Esophagus (tissue), 2 donors: ENCODE data around the gene BCAS3. TPM values are rescaled to one million over a fixed set of nuclear protein-coding genes. Genes with fewer than 3 reads are reported as not detected.

ENCODE experiments used
- H3K27ac ChIP-seq, 2 donors: one replicate each; pipeline ENCODE4 v1.5.1; 2013; ENCODE audit warnings: low read depth in 2 of 2, mild to moderate bottlenecking in 2 of 2, inconsistent platforms in 1 of 2, low read length in 1 of 2, moderate library complexity in 1 of 2
- H3K27me3 ChIP-seq, 2 donors: one replicate each; pipeline ENCODE4 v1.6.1; 2013; ENCODE audit warnings: low read length in 2 of 2, control low read depth in 1 of 2, mild to moderate bottlenecking in 1 of 2; ENCODE audit not compliant: insufficient read depth in 2 of 2, control insufficient read depth in 1 of 2
- H3K36me3 ChIP-seq, 2 donors: one replicate each; pipeline ENCODE4 v1.6.1; 2013; ENCODE audit warnings: low read length in 1 of 2; ENCODE audit not compliant: control insufficient read depth in 2 of 2, insufficient read depth in 2 of 2
- H3K4me1 ChIP-seq, 2 donors: one replicate each; pipeline ENCODE4 v1.6.1; 2013; ENCODE audit warnings: low read length in 1 of 2; ENCODE audit not compliant: control insufficient read depth in 2 of 2, insufficient read depth in 2 of 2
- H3K4me3 ChIP-seq, 2 donors: one replicate each; pipeline ENCODE4 v1.5.1; 2013; ENCODE audit warnings: low read length in 2 of 2, mild to moderate bottlenecking in 2 of 2, low read depth in 1 of 2, moderate library complexity in 1 of 2
- H3K9me3 ChIP-seq, 2 donors: one replicate each; pipeline ENCODE4 v1.6.1; 2013; ENCODE audit warnings: mild to moderate bottlenecking in 2 of 2, low read depth in 1 of 2, low read length in 1 of 2, moderate library complexity in 1 of 2; ENCODE audit not compliant: control insufficient read depth in 2 of 2, insufficient read depth in 1 of 2
- WGBS, 2 donors: extraction: QIAGEN DNeasy Blood & Tissue Kit; methylation state at CpG; one replicate each; pipeline ENCODE4 v1.1.7; 2013; 5-methylcytosine and 5-hydroxymethylcytosine counted together
- polyA plus RNA-seq, 2 donors: library from polyadenylated mRNA; stranded (reverse); fragments of 200-250 nt; gene quantifications; one replicate each; pipeline ENCODE4 v1.2.3, GENCODE V29; 2013
- donor health status: healthy with polysubstance abuse.
- donor health status: Bipolar disorder and iron deficiency.

BCAS3 gene
- polyA plus RNA-seq, 2 donors = 4.7 to 6.6 TPM

DNA sequence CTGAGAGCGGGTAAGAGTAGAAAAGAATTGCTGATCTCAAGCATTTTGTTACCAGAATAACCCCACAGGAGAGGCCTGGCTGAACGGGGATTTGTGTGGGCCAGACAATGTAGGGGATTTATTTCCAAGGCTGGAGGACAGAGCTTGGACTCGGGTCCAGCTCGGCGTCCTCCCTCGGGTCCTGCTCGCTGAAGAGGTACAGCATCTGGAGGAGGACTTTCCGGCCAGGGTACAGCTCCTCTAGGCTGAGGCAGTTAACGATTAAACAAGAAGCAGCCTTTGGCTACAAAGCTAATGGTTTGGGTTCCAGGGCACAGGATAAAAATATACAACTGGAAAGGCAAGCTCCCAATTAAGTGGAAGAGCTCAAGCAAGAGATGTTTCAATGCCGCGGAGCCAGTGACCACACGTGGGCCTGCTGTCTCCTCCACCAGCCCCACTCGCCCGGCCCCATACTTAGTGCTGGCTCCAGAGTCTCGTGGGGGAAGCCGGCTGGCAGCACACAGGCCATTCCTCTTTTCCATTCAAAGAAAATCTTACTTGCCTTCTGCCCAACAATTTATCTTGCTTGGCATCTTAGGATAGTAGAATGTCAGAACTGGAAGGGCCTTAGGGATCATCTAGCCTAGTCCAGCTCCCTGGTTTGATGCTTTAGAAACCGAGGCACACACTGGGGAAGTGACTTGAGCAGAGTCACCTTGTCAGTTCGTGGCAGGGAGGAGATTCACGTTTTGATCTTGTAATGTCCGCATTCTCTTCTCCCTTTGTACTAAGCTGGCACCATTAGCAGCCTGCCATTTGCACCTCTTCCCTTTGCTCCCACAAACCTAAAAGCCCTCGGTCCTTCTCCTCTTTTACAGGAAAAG is 636.0 kb downstream of the BCAS3 start:
- WGBS, 2 donors = 74 to 78% methylated on average over 21 of the region's 21 CpGs
- Histone ChIP-seq H3K27me3 (no peaks in the 10 kb centered on the region), H3K4me3 (no peak overlapping the region), H3K9me3 (no peaks in the 10 kb centered on the region), H3K36me3 (no peaks in the 10 kb centered on the region), H3K4me1 (peaks cover 5 to 7% of the 10 kb centered on the region in 2 donors), H3K27ac (peak overlapping the region; percentile 57 to 66)

GRCh38 chr17:61314368-61315078 is 636.9 kb downstream of the BCAS3 start:
- no peaks in the 10 kb centered on the region for H3K9me3 ChIP-seq
- H3K27me3 ChIP-seq = no peaks in the 10 kb centered on the region
- WGBS, 2 donors = 34 to 46% methylated on average over 8 of the region's 8 CpGs
- H3K36me3 ChIP-seq = no peaks in the 10 kb centered on the region
- peaks cover 5 to 7% of the 10 kb centered on the region in 2 donors for H3K4me1 ChIP-seq
- H3K27ac ChIP-seq = peak overlapping the region; percentile 57 to 66
- no peak overlapping the region for H3K4me3 ChIP-seq

DNA sequence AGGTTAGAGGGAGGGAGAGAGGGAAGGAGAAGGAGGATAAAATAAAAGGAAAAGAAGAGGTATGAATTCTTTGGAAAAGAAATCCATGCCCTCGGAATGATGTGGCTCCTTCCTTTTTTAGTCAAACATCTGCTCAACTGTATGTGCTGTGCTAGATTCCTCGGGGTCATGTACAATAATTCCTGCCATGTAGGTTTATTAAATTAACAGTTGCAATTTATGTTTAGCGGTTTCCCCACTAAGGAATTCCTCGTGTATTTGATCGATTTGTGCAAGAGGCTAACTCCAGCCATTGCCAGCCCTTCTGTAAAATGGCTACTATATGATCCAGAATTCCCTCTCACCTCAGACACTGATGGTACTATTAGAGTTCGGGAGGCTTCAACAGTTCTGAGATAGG is 639.0 kb downstream of the BCAS3 start:
- Histone ChIP-seq H3K4me1 (peaks cover 5 to 7% of the 10 kb centered on the region in 2 donors), H3K9me3 (no peaks in the 10 kb centered on the region), H3K4me3 (no peak overlapping the region), H3K27ac (no peak overlapping the region), H3K36me3 (no peaks in the 10 kb centered on the region), H3K27me3 (no peaks in the 10 kb centered on the region)
- 91 to 94% methylated on average over 6 of the region's 6 CpGs for WGBS, 2 donors

- Histone ChIP-seq H3K4me1 (peaks cover 5 to 7% of the 10 kb centered on the region in 2 donors), H3K4me3 (no peak overlapping the region), H3K9me3 (no peaks in the 10 kb centered on the region), H3K36me3 (no peaks in the 10 kb centered on the region), H3K27me3 (no peaks in the 10 kb centered on the region), H3K27ac (no peak overlapping the region)
- 95 to 97% methylated on average over 11 of the region's 11 CpGs for WGBS, 2 donors
Observed at GRCh38 chr17:61317779-61318178, 640.1 kb downstream of the BCAS3 start.

- no peaks in the 10 kb centered on the region for H3K9me3 ChIP-seq
- peaks cover 4 to 7% of the 10 kb centered on the region in 2 donors for H3K4me1 ChIP-seq
- H3K36me3 ChIP-seq = no peaks in the 10 kb centered on the region
- 84% methylated on average over 5 of the region's 5 CpGs for WGBS, 2 donors
- no peak overlapping the region for H3K4me3 ChIP-seq
- H3K27ac ChIP-seq = no peak overlapping the region
- no peaks in the 10 kb centered on the region for H3K27me3 ChIP-seq
Observed at GRCh38 chr17:61318684-61319098, 641.0 kb downstream of the BCAS3 start.

GRCh38 chr17:61321344-61321743 is 643.7 kb downstream of the BCAS3 start:
- no peak overlapping the region for H3K4me3 ChIP-seq
- H3K4me1 ChIP-seq = no peaks in the 10 kb centered on the region
- no peaks in the 10 kb centered on the region for H3K36me3 ChIP-seq
- H3K27me3 ChIP-seq = no peaks in the 10 kb centered on the region
- no peak overlapping the region for H3K27ac ChIP-seq
- 85 to 93% methylated on average over 6 of the region's 6 CpGs for WGBS, 2 donors
- no peaks in the 10 kb centered on the region for H3K9me3 ChIP-seq

DNA sequence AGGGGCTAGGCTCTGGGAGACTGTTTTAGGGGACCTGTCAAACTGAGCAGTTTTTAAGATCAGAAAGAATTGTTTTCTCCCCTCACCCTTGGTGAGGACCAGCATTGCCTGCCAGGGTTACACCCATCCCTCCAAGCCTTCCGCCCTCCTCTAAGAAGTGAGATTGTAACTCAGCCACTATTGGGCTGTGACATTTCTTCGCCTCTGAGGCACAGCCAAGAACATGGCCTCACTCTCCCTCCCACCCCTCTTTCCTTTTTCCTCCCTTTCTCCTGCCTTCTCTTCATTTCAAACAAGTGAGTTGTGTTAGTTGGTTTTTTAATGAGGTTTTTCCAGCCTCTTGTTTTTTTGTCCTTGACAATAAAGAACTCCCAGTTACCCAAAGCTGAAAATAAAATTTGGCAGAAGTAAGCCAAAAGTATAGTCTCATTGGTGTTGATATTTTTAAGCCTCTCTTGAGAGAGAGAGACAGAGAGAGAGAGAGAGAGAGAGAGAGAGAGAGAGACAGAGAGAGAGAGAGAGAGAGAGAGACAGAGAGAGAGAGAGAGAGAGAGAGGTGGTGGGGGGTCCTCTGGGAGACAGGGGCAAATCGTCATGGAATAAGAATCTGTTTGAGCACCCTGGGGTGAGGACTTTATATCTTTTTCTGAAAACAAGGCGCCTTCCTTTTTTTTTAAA is 644.8 kb downstream of the BCAS3 start:
- 76 to 78% methylated on average over 4 of the region's 4 CpGs for WGBS, 2 donors
- Histone ChIP-seq H3K9me3 (no peaks in the 10 kb centered on the region), H3K27me3 (no peaks in the 10 kb centered on the region), H3K27ac (no peak overlapping the region), H3K36me3 (no peaks in the 10 kb centered on the region), H3K4me3 (no peak overlapping the region), H3K4me1 (no peaks in the 10 kb centered on the region)

DNA sequence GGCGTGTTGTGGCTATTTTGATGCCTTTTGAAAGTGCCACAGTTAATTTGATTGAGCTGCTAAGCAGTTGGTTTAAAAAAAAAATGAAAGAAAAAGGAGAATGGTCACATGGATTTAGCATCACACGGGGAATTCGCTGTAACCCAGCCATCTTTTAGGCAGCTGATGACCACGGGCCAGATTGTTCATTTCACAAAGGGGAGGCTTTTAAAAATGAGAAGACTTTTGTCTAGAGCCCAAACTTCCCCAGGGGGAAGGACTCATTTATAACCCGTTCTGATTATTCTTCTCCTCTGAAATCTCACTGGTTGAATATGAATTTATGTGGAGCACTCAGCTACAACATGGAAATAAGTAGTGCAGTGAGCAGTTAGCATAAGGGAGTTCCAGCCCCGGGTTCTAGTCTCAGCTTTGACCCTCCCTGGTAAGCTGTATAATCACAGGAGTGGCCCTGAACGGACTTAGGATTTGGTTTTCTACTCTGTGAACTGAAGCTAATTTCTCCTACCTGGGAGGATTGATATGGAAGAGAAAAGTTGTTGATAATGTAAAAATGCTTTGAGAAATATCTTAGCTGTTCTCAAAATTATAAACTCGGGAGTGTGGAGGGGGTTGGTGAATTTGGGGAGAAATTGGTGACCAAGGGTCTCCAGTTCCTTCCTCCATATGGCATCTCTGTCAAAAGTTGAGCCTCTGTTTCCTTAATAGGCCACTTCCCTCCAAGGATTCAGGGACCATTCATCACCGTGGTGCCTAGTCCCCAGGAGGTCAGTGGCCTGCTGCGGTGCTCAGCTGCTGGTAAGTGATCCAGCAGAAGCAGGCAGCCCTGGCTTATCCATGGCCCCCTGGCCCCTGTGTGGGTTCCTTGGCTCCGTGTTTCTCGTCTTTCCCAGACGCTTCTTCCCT is 645.6 kb downstream of the BCAS3 start:
- no peaks in the 10 kb centered on the region for H3K27me3 ChIP-seq
- H3K4me1 ChIP-seq = no peaks in the 10 kb centered on the region
- WGBS, 2 donors = 59 to 71% methylated on average over 13 of the region's 13 CpGs
- H3K4me3 ChIP-seq = no peak overlapping the region
- no peaks in the 10 kb centered on the region for H3K9me3 ChIP-seq
- no peaks in the 10 kb centered on the region for H3K36me3 ChIP-seq
- H3K27ac ChIP-seq = peak overlapping the region; percentile 32 to 48
